Panc1 (cell line): ENCODE results near the gene C19orf81. TPM values are rescaled to one million over a fixed set of nuclear protein-coding genes. Genes with fewer than 3 reads are reported as not detected.

ENCODE experiments used
- ATAC-seq: fragments of 200-7000 bp; cut with Tn5 transposase; 2 replicates; pipeline ENCODE4 v1.9.1; 2020; ENCODE audit warnings: mild to moderate bottlenecking, moderate library complexity
- BruUV-seq: library from RNA; stranded (reverse); fragments of 400-500 nt; replicated peaks from 2 replicates; lab custom pipeline; 2021; lab: Mats Ljungman, UMichigan
- CTCF ChIA-PET: fragments of 300-600 bp; sonication (Branson Sonifier 250); formaldehyde crosslinking; loops from one replicate; lab custom pipeline; 2022; ENCODE audit warnings: antibody characterized with exemption; lab: Charles Lee
- POLR2A ChIA-PET: fragments of 300-600 bp; sonication (Branson Sonifier 250); formaldehyde crosslinking; loops from one replicate; lab custom pipeline; 2022; ENCODE audit warnings: antibody characterized with exemption; lab: Charles Lee
- DNase-seq: peaks from one replicate; pipeline ENCODE4 v3.0.0-alpha.2; 2010; ENCODE audit warnings: low read depth, low spot score
- H3K27ac ChIP-seq: 2 replicates; pipeline ENCODE4 v1.5.1; 2011; ENCODE audit warnings: mild to moderate bottlenecking, low read length, inconsistent platforms
- H3K27me3 ChIP-seq: fragments of 200-500 bp; sonication (Bioruptor generic); 2 replicates; pipeline ENCODE4 v1.6.0; 2014; ENCODE audit warnings: low read length, inconsistent platforms; ENCODE audit not compliant: control insufficient read depth, insufficient read depth
- H3K36me3 ChIP-seq: fragments of 200-500 bp; sonication (Bioruptor generic); 2 replicates; pipeline ENCODE4 v1.5.1; 2014; ENCODE audit warnings: inconsistent platforms, mild to moderate bottlenecking, low read length, moderate library complexity; ENCODE audit not compliant: control insufficient read depth, insufficient read depth
- H3K4me1 ChIP-seq: 2 replicates; pipeline ENCODE4 v1.5.1; 2011; ENCODE audit warnings: inconsistent platforms, mild to moderate bottlenecking, low read length, moderate library complexity; ENCODE audit not compliant: control insufficient read depth, insufficient read depth
- H3K4me3 ChIP-seq, 2 experiments: 2 replicates each; pipeline ENCODE4 v1.5.1; 2011 to 2012; ENCODE audit warnings: low read depth in 2 of 2, low read length in 2 of 2, mild to moderate bottlenecking in 2 of 2, inconsistent platforms in 1 of 2, moderate library complexity in 1 of 2
- H3K9me3 ChIP-seq: fragments of 200-500 bp; sonication (Bioruptor generic); 2 replicates; pipeline ENCODE4 v1.5.1; 2014; ENCODE audit warnings: low read depth, mild to moderate bottlenecking, inconsistent platforms, low read length, moderate library complexity; ENCODE audit not compliant: control insufficient read depth, insufficient read depth
- CTCF ChIP-seq: fragments of 450-650 bp; IDR thresholded peaks from 2 replicates; pipeline ENCODE4 v1.5.1; 2017; ENCODE audit warnings: mild to moderate bottlenecking
- POLR2AphosphoS5 ChIP-seq: IDR thresholded peaks from 2 replicates; pipeline ENCODE4 v1.6.1; 2012; ENCODE audit warnings: mild to moderate bottlenecking, low read depth, low read length, moderate library complexity
- REST ChIP-seq, 2 experiments: IDR thresholded peaks; 2 replicates each; pipeline ENCODE4 v1.6.1; 2011 to 2012; ENCODE audit warnings: low read depth in 2 of 2, control low read depth in 1 of 2, low read length in 1 of 2, mild to moderate bottlenecking in 1 of 2, moderate library complexity in 1 of 2; ENCODE audit not compliant: insufficient read depth in 1 of 2
- SIN3A ChIP-seq: IDR thresholded peaks from 2 replicates; pipeline ENCODE4 v1.6.1; 2012; ENCODE audit warnings: low read depth, mild to moderate bottlenecking, low read length, moderate library complexity, borderline replicate concordance; ENCODE audit not compliant: insufficient read depth
- TCF7L2 ChIP-seq: IDR thresholded peaks from 2 replicates; pipeline ENCODE4 v1.6.1; 2011; ENCODE audit warnings: mild to moderate bottlenecking, low read depth, low read length, inconsistent platforms
- in situ Hi-C: cut with HindIII; loops from 2 replicates; pipeline ENCODE4 v1.10.0; 2016; ENCODE audit warnings: low sequenced_read_pairs, low pct_unique_long_range_greater_than_20kb
- intact Hi-C: fragments of 100-400 bp; cut with micrococcal nuclease; formaldehyde crosslinking; loops from one replicate; pipeline ENCODE4 v1.10.0; 2022; ENCODE audit not compliant: unreplicated experiment
- total RNA-seq: library from RNA; stranded (reverse); gene quantifications from one replicate; pipeline ENCODE4 v1.2.1, GENCODE V29; 2021; ENCODE audit not compliant: unreplicated experiment

The C19orf81 gene
- total RNA-seq, 1 experiment from 2014 or later, result 0.98 TPM

- in situ Hi-C loops, result no loop called here
- intact Hi-C loops, result no loop called here
- Histone ChIP-seq H3K27me3 (peaks cover 2% of the 10 kb centered on the region; the same call in 1 of the 2 replicates), H3K9me3 (no peaks in the 10 kb centered on the region), H3K4me1 (no peaks in the 10 kb centered on the region), H3K36me3 (no peaks in the 10 kb centered on the region), H3K27ac (no peak overlapping the region), H3K4me3 (no peak overlapping the region)
- BruUV-seq, result no TSS peak
- CTCF ChIA-PET, result no interaction called here
- no peak for ATAC-seq
- DNase-seq, result no peak
- no peak for TF ChIP-seq REST (IDR thresholded peaks at IDR 0.05; ENCODE audit: insufficient read depth in 1 of 2, low read depth in 2 of 2, low read length in 1 of 2)
- no peak for TF ChIP-seq SIN3A
- TF ChIP-seq POLR2AphosphoS5, result no peak
- TF ChIP-seq TCF7L2, result no peak
- TF ChIP-seq CTCF, result no peak
- POLR2A ChIA-PET, result no interaction called here
These were observed 586 bp upstream of the C19orf81 start for GRCh38 chr19:50648659-50649058.

GRCh38 chr19:50651174-50651573 is 1.9 kb downstream of the C19orf81 start:
- ATAC-seq, result no peak
- H3K27me3 ChIP-seq, result no peaks in the 10 kb centered on the region
- H3K36me3 ChIP-seq, result no peaks in the 10 kb centered on the region
- ChIA-PET CTCF (no interaction called here), POLR2A (no interaction called here)
- no peak for DNase-seq
- no peak overlapping the region for H3K27ac ChIP-seq
- H3K9me3 ChIP-seq, result no peaks in the 10 kb centered on the region
- TF ChIP-seq TCF7L2, result no peak
- no peak for TF ChIP-seq REST (IDR thresholded peaks at IDR 0.05; ENCODE audit: insufficient read depth in 1 of 2, low read depth in 2 of 2, low read length in 1 of 2)
- H3K4me3 ChIP-seq, result no peak overlapping the region
- H3K4me1 ChIP-seq, result no peaks in the 10 kb centered on the region
- intact Hi-C loops (no loop called here), in situ Hi-C loops (no loop called here)
- no TSS peak for BruUV-seq
